UCSD-AML1 (cell line): ENCODE data around the gene SEC31B.
A peak's percentile ranks its signal among the peaks of the same experiment; 100 is the strongest.

Experiments
- DNase-seq: peaks from one replicate; lab custom pipeline; 2025; ENCODE audit not compliant: unreplicated experiment; lab: John Stamatoyannopoulos, UW

SEC31B gene

DNA sequence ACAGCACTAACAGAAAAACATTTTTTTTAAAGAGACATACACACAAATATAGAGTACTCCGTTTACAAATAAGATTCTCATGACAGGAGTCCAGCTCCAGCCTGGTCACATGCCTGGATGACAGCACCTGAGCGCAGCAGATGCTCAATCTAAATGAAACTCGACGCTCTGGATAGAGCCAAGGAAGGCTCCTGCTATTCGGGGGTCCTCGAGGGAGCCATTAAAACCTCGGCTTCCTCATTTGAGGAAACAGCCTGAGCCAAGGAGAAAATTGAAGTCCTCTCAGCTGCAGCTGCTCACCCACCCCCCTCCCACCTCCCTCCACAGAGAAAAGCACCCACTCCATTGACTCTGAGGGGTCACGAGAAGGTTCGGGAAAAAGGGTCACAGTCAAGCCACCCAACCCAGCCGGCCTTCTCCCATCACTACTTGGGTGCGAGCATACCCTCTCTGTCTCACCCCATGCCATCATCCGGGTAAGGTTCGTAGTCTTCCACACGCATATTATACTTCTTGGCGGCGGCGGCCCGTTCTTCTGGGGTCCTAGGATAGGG lies 9.3 kb upstream of the SEC31B start:
- no peak for DNase-seq

DNA sequence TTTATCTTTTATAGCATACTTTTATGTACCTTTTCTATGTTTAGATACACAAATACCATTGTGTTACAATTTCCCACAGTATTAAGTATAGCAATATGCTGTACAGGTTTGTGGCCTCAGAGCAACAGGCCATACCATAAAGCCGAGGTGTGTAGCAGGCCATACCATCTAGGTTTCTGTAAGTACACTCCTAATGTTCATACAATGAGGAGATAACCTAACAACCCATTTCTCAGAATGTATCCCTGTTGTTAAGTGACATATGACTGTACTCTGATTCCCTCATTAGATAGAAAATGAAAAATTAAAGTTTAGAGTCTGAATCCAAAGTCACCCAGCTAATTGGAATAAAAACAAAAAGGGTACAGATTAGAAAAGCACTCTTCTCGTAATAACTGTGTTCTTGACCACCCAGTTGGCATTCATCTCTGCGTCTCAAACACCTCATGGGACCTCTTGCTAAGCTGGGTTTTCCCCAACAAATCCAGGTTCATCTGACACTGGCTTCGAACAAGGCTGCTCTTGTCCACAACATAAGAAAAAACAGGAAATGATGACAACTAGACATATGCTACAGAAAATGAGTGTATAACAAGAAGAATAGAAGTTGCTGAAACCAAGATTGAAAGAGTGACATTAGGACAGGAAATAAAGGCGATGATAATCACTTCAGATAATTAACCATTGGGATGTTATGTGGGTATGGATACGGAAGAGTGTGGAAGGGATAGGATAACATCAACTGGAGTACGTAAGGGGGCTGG lies 8.6 kb upstream of the SEC31B start:
- DNase-seq = no peak

DNA sequence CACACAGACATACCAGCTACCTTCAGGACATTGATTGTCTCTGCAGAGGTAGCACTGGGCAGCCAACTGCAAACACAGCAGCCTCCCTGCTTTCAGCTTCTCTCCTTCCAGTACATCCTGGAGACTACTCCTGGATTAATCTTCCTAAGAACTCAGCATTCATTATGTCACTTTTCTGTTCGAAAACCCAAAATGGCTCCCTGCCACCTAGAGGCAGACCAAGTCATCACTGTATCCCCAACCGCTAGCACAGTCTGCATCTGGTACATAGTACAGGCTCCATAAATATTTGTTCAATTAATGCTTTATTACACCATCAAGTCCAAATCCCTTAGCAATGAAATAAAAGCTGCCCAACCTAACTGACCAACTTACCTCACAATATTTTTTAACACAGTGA lies 5.0 kb upstream of the SEC31B start:
- no peak for DNase-seq

DNA sequence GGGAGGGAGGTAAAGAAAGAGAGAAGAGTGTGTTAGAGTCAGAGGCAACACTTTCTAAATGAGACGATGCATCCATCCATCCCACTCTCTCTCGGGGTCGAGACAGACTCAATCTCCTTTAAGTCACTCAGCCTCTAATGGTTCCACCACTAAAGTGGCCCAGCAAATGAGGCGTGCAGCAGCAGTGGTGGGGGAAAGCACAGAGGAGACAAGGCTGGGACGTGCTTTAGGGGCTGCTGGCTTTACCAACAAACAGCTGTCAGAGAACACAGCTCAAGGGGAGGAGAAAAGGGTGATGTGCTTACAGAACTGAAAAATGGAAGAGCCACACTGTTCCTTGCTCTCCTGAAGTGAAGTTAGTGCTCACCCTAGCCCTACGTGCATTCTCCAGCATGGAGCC lies 4.5 kb upstream of the SEC31B start:
- DNase-seq = no peak

DNA sequence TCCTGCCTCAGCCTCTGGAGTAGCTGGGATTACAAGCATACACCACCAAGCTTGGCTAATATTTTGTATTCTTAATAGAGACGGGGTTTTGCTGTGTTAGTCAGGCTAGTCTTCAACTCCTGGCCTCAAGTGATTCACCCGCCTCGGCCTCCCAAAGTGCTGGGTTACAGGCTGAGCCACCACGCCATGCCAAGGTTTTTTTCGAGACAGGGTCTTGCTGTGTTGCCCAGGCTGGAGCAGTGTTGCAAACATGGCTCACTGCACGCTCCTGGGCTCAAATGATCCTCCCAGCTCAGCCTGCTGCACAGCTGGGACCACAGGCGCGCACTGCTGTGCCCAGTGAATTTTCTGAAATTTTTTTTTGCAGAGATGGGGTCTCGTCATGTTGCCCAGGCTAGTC lies 3.3 kb upstream of the SEC31B start:
- DNase-seq = no peak

DNA sequence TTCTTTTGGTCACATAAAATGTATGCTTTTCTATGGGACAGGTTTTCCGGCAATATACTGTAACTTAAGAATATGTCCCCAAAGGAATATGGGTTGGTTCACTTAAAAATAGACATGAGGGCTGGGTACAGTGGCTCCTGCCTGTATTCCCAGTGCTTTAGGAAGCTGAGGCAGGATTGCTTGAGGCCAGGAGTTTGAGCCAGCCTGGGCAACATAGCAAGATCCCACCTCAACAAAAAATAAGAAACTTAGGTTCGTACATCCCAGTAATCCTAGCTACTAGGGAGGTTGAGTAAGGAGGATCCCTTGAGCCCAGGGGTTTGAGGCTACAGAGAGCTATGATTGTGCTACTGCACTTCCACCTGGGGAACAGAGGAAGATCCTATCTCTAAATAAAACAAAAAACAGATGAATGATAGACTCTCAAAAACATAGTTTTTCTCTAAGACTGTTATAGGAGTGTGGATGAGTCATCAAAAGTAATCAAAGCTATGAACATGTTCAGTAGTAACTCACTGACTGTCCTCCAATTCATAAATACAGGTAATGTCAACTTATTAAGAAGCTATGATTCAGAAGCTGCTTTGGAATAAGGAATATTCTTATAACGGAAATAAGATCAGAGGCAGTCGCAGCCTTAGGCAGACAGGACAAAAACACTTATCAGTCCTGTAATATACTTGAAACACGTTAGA lies 2.6 kb upstream of the SEC31B start:
- DNase-seq = no peak

DNA sequence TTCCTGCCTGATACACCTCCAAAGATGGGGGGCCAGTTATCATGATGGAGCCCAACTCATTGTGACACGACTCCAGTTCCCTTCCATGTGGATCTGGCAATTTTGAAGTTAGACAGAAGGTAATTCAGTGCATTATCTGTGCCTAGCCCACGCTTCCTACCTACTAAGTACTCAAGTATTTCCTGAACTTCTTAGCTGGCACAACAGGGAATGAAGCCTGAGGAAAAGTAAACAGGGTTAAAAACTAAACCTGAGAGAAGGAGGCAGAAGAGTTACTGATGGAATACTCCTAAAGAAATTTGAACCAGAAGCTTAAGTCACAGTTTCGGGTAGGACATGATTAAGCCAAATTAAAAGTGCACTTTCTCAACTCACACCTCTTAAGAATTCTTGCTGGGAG lies 1.1 kb upstream of the SEC31B start:
- DNase-seq = no peak

DNA sequence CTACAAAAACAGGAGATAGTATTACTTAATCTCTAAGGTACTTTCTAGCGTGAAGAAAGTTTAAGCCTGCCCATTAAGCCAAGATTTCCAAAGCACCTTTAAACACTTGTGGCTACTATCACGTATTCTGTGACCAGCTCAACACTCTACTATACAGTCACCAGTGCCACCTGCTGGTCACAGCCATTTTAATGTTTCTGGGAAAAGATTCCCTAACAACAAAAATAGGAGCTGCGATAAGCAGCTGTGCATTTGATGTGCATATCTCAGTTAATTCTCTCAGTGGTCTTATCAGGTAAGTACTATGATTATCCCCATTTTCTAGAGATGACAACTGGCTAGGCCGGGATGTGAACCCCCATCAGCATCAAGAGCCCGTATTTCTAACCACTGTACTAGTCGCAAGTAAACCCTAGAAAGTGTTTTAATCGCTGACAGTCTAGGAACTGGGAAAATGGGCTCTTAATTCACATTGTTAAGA lies 860 bp downstream of the SEC31B start:
- DNase-seq = no peak

DNA sequence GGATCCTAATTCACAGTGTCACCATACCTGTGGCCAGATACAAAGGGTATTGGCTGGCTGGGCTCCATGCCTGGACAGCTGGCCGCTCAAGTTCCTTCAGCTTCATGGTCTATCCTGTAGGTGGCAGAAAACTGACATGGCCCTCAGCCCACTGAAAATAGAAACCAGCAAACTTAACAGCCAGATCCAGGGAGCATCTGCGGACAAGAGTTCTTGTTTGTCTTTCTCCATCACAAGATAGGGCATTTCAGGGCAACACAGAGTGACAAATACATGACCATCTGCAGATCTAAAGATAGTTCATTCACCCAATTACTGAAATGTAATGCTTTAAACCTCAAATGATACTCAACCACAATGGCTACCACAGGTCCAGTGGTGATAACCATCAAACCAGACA lies 2.8 kb downstream of the SEC31B start:
- DNase-seq = no peak

DNA sequence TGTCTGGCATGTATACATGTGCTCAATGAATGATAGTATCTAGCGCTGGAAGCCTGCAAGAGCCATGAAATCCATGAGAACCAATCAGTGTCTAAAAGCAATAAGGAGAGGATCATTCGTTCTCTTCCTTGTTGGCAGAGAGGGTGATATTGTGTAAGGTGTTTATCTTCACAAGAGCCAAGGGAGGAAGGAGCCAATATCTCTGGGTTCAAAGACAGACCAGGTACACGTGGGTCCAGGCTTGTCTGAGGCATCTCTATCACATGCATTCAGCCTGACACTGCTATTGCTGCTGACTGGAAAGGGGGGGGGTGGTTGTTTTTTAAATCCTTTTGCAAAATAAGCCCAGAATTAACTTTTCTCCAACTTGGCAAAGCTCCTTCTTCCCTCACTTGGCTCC lies 4.0 kb downstream of the SEC31B start:
- no peak for DNase-seq

DNA sequence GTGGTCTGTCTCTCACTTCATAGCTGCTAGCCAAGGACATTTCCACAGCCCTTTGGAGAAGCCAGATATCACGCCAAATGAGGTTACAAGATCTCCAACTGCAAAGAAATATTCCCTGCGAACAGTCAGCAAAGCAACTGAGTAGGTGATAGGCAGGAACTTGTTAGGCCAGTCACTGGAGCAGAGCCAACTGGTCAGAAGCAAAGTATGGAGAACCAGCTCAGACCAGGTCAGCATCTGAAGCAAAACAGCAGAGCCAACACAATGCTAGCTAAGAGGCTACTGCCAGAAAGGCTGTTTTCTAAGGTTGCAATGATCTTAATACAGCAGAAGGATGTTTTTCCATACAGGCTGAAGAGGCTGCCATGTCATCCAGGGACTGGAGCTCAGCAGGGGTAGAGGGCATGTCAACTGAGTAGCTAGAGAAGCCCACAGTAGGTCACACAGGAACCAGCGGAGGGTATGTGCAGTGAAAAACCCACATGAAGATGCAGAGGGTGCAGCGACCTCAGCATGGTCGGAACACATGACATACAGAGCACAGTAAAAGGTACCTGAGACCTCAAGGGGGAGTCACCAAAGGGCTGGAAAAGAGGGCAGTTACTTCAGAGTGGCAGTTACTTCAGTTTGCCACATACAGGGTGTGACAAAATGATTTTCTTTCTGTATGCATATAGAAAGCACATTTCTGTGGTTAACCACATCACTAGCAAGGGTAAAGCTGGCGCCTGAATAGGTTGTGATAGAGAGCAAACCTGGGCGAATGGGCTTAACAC lies 8.9 kb downstream of the SEC31B start:
- no peak for DNase-seq

DNA sequence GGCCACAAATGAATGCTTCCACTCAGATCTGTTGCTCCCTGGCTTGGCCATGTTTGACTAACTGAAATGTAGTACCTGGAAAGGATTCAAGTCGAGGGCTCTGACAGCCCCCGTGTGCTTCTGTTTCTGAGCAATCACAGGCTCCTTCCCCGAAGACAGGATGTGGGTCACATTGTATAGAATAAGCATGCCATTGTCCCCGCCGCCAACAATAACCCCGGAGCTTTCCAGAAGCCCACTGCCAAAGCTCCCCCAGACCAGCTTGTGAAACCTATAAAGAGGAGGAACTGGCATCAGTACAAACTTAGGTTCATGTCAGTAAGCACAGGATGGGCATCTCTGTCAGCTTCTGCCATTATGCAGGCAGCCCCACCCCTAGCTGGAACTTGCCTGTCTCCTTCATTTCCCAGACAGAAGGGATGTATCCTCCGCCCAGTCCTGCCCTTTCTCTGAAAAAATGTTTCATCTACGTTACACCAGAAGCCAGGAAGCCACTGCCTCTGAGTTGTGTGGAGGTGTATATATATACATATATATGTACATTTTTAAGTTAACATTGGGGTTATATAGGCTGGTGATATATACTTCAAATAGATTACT lies 10.3 kb downstream of the SEC31B start:
- peak; percentile 33 for DNase-seq

DNA sequence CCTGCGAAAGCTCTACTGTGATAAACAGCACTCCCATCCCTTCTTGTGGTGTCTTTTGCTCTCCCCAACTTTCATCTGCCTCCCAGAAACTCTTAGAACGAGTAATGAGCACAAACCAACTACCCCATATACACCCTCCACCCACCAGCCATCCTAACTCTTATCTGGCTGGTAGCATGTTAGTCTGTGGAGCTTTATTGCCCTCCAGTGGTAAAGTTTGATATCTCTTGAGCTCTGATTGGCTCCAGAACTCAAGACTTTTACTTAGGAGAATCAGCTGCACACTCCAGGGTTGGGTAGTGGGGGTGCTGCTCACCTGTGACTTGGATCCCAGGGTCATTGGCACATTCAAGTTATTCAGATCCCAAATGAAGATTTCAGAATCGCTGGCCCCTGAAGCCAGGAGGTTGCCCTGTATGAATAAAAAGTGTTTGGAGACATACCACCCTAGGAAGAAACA lies 10.9 kb downstream of the SEC31B start:
- DNase-seq = no peak

DNA sequence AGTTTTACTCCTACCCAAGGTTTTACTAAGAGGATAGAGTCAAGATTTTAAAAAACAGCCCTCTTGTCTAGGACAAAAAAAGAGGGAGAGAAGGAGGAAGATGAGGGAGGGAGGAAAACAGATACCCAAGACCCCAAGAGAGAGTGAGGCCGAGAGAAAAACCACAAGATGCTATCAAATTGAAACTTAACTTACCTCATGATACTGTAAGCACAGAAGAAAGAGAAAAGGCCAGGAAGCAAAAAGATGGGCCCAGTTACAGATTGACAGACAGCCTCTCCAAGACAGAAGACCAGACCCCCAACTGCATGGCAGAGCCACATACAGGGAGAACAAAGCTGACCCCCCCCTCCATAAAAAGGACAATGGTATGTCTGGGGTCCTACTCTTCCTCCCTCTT lies 11.4 kb downstream of the SEC31B start:
- no peak for DNase-seq

DNA sequence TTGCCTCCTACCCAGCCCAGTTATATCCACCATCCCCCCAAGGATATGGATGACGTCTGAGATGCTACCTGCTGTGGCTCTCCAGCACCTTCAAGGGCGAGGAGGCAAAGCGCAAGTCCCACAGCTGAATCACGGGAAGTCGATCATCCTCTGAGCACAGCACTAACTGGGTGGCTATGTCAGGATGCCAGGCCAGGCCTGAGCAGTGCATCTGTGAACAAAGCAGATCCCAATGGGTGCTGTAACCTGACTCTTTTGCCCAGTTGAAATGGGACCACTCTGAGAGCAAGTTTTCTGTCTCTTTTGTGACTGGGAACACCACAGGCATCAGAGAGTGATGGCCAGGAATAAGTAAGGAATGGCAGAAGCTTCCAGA lies 12.3 kb downstream of the SEC31B start:
- DNase-seq = no peak

DNA sequence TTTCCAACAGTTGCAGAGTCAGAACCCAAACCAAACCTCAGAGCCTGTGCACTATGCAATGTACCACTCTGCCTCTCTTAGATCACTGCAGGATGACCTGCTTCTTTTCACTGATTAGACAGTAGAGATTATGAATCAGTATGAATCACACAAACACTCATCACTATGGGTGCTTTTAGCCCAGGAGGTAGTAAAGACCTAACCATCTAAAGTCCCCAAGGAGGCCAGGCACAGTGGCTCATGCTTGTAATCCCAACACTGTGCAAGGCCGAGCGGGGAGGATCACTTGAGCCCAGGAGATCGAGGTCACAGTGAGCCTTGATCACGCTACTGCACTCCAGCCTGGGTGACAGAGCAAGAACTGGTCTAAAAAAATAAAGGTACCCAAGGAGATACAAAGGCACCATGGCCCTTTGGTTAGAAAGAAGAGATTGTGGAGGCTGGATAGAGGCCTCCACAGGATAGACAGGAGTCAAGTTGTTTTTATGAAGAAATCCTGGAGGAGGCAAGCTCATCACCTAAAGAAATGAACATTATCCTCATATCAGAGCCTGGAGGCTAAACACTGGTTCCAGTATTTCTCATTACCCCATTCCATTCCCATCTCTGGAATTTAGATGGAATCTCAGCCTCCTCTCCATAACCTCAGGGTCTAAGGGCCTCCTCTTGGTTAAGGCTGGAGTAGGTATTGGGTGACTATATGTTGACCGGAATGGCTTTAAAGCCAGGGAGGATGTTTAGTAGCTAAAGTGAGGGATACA lies 12.9 kb downstream of the SEC31B start:
- DNase-seq = no peak

DNA sequence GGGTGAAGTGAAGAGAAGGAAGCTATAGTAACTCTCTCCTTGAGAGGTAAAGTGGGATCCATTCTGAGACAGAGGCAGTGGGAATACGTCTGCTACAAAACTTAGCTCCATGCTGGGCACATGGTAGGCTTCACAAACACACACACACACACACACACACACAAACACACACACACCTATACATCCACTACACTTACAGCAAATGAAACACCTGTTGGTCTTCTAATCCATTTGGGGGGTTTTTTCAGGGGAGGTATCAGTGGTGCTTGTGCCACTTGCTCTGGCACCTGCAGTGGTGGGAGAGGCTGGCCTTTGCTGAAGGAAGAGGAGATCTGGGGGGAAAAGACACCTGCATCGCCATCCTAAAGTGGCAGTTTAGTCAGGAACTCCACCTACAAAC lies 14.5 kb downstream of the SEC31B start:
- no peak for DNase-seq

DNA sequence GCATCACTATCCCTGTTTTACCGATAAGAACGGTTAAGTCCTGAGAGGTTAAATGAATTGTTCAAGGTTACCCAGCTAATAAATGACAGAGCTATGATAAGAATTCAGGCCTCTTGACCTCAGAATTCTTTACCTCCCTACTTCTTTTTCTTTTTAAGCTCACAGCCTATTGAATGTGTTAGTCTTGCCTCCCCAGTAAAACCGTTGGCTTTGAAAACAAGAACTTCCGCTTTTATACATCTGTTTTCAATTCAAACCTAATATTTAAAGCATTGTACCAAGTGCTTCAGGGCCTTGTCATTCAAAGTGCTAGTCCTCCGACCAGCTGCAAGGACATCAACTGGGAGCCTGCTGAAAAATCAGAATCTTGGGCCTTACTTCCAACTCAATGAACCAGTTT lies 15.6 kb downstream of the SEC31B start:
- DNase-seq = no peak

DNA sequence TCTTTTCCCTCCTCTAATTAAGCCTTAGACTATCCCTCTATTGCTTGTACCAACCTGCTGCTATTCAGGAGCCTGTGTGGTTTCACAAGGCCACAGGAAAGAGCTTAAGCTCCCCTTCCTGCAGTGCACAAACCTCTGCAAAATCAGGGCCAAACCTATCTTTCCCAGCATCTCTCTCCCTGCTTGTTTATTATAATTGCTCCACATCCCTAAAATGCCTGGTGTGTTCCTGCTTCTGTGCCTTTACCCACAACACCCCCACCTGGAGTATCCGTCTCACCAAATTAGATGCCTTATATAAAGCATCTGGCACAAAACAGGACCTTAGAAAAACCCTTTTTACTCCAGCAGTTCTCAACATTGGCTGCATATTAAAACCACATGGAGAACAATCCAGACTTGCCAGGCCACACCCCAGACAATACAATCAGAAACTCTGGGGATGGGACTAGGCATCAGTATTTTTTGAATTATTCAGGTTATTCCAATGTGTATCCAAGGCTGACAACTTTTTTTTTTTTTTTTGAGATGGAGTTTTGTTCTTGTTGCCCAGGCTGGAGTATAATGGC lies 16.7 kb downstream of the SEC31B start:
- no peak for DNase-seq

DNA sequence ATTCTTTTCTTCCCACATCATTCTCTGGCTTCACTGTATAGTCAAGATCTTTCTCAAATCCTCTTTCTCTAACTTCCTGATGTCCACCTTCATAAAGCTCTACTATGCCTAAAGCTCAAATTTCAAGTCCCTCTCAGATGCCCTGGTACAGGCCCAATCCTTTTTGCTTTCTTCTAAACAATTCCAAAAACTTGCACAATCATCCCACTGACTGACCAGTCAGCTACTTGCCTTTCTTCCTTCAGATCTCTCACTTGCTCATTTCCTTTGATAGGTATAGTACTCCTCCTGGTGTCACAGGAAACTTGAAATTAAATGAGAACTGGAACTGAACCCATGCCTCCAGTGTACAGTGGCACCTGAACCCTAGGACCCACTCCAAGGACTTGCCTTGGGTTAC lies 18.2 kb downstream of the SEC31B start:
- no peak for DNase-seq
